GM06990 (cell line): Measurements from ENCODE around the gene STXBP1.

ENCODE experiments used
- DNase-seq: peaks from one replicate; pipeline ENCODE4 v3.0.0-alpha.2; 2011; ENCODE audit not compliant: insufficient read length; ENCODE audit errors: extremely low read depth
- H3K27me3 ChIP-seq: replicated peaks from 2 replicates; pipeline ENCODE4 v1.6.0; 2011; ENCODE audit warnings: low read length; ENCODE audit not compliant: control insufficient read depth, insufficient read depth
- H3K36me3 ChIP-seq: 2 replicates; pipeline ENCODE4 v1.5.1; 2011; ENCODE audit warnings: low read length; ENCODE audit not compliant: control insufficient read depth, insufficient read depth
- H3K4me3 ChIP-seq: replicated peaks from 2 replicates; pipeline ENCODE4 v1.5.1; 2011; ENCODE audit warnings: low read depth, mild to moderate bottlenecking, control low read depth, low read length
- TF ChIP-seq, protein P1 (sequence below): IDR thresholded peaks from 2 replicates; pipeline ENCODE4 v1.5.1; 2011; ENCODE audit warnings: low read length, control low read depth, mild to moderate bottlenecking, inconsistent platforms; ENCODE audit not compliant: insufficient read depth, poor library complexity, severe bottlenecking

Gene STXBP1

DNA sequence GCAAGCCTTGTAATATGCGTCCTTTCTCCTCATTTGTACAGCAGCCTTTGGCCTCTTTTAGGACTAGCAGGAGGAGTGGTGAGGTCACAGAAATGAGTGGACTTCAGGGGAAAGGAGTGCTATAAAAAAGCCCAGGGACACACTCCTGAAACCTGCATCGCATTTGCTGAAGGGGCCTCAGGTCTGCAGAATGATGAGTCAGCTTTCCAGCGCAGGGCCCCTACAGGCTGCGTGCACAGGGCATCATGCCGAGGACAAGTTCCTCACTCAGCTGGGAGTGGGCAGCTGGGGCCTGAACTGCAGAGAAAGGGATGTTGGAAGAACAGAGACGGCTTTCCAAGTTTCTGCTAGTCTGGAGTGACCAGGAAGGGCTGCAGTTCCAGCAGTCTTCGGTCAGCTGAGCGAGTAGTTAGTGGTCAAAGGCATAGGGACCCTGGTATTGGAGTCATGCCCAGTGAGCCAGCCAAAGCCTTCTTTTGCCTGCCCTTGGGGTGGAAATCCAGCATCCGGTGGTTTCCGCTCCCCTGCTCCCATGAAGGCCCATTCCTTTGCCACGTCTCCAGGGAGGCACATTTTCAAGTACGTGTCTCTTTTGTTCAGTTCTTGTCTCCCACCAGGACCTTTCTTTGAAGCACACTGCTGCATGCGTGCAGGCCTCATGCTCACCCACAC lies 77.4 kb downstream of the STXBP1 start:
- DNase-seq: no peak
- no peaks in the 10 kb centered on the region for H3K36me3 ChIP-seq
- TF ChIP-seq, protein P1, sequence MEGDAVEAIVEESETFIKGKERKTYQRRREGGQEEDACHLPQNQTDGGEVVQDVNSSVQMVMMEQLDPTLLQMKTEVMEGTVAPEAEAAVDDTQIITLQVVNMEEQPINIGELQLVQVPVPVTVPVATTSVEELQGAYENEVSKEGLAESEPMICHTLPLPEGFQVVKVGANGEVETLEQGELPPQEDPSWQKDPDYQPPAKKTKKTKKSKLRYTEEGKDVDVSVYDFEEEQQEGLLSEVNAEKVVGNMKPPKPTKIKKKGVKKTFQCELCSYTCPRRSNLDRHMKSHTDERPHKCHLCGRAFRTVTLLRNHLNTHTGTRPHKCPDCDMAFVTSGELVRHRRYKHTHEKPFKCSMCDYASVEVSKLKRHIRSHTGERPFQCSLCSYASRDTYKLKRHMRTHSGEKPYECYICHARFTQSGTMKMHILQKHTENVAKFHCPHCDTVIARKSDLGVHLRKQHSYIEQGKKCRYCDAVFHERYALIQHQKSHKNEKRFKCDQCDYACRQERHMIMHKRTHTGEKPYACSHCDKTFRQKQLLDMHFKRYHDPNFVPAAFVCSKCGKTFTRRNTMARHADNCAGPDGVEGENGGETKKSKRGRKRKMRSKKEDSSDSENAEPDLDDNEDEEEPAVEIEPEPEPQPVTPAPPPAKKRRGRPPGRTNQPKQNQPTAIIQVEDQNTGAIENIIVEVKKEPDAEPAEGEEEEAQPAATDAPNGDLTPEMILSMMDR: no peak
- H3K27me3 ChIP-seq: no peaks in the 10 kb centered on the region
- H3K4me3 ChIP-seq: no peak overlapping the region

DNA sequence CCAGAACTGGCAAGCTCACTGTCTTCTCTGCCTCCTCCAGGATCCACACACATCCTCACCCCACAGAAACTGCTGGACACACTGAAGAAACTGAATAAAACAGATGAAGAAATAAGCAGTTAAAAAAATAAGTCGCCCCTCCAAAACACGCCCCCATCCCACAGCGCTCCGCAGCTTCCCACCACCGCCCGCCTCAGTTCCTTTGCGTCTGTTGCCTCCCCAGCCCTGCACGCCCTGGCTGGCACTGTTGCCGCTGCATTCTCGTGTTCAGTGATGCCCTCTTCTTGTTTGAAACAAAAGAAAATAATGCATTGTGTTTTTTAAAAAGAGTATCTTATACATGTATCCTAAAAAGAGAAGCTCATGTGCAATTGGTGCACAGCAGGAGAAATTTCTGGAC lies 78.7 kb downstream of the STXBP1 start:
- Histone ChIP-seq H3K4me3 (no peak overlapping the region), H3K27me3 (no peaks in the 10 kb centered on the region), H3K36me3 (no peaks in the 10 kb centered on the region)
- TF ChIP-seq, protein P1: no peak
- no peak for DNase-seq

DNA sequence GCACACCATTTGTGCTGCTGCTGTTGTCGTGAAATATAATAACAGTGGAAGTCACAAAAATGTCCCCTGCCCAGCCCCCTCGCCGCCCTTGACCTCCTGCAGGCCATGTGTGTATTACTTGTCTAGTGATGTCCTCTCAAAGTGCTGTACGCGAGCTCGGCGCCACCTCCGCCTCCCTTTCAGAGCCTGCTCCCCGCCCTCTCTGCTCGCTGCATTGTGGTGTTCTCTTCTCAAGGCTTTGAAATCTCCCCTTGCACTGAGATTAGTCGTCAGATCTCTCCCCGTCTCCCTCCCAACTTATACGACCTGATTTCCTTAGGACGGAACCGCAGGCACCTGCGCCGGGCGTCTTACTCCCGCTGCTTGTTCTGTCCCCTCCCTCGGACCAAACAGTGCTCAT lies 80.0 kb downstream of the STXBP1 start:
- Histone ChIP-seq H3K4me3 (no peak overlapping the region), H3K27me3 (no peaks in the 10 kb centered on the region), H3K36me3 (no peaks in the 10 kb centered on the region)
- TF ChIP-seq, protein P1: no peak
- DNase-seq: no peak

DNA sequence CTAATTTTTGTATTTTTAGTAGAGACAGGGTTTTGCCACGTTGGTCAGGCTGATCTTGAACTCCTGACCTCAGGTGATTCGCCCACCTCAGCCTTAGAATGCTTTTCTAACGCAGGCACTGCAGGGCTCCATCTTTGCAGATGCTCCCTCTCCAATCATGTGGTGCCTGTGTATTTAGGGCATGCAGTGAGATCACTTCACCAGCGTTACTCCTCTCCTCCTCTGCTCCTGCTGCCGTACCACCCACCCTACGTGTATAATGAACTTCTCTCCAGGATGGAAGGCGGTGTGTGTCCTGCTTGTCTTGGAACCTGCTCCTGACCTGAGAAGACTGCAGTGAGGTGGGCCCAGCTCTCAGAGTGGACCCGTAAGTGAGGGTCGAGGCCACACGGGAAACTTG lies 81.1 kb downstream of the STXBP1 start:
- Histone ChIP-seq H3K27me3 (no peaks in the 10 kb centered on the region), H3K4me3 (no peak overlapping the region), H3K36me3 (no peaks in the 10 kb centered on the region)
- DNase-seq: no peak
- TF ChIP-seq, protein P1: no peak

DNA sequence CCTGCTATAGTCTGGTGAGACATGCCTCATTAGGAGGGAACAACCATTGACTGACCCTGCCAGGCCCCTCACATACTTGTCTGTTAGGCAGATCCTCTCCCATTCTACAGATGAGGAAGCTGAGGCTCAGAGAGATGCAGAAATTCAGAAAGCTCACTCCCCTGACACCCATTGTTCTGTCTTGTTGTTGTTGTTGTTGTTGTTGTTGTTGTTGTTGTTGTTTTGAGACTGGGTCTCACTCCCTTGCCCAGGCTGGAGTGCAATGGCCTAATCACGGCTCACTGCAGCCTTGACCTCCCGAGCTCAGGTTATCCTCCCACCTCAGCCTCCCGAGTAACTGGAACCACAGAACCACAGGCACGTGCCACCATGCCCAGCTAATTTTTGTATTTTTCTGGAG lies 81.6 kb downstream of the STXBP1 start:
- DNase-seq: no peak
- TF ChIP-seq, protein P1: no peak
- no peaks in the 10 kb centered on the region for H3K27me3 ChIP-seq
- no peaks in the 10 kb centered on the region for H3K36me3 ChIP-seq
- H3K4me3 ChIP-seq: no peak overlapping the region
